GM12874 (cell line): ENCODE results near the gene KRT15.

Source experiments
- TF ChIP-seq, protein P1 (sequence below): IDR thresholded peaks from 2 replicates; pipeline ENCODE4 v1.5.1; 2011; ENCODE audit warnings: low read depth, mild to moderate bottlenecking, control low read depth, low read length, moderate library complexity; ENCODE audit not compliant: insufficient read depth

KRT15 gene

GRCh38 chr17:41505809-41506767 is 12.6 kb downstream of the KRT15 start:
- TF ChIP-seq, protein P1, sequence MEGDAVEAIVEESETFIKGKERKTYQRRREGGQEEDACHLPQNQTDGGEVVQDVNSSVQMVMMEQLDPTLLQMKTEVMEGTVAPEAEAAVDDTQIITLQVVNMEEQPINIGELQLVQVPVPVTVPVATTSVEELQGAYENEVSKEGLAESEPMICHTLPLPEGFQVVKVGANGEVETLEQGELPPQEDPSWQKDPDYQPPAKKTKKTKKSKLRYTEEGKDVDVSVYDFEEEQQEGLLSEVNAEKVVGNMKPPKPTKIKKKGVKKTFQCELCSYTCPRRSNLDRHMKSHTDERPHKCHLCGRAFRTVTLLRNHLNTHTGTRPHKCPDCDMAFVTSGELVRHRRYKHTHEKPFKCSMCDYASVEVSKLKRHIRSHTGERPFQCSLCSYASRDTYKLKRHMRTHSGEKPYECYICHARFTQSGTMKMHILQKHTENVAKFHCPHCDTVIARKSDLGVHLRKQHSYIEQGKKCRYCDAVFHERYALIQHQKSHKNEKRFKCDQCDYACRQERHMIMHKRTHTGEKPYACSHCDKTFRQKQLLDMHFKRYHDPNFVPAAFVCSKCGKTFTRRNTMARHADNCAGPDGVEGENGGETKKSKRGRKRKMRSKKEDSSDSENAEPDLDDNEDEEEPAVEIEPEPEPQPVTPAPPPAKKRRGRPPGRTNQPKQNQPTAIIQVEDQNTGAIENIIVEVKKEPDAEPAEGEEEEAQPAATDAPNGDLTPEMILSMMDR, result no peak

DNA sequence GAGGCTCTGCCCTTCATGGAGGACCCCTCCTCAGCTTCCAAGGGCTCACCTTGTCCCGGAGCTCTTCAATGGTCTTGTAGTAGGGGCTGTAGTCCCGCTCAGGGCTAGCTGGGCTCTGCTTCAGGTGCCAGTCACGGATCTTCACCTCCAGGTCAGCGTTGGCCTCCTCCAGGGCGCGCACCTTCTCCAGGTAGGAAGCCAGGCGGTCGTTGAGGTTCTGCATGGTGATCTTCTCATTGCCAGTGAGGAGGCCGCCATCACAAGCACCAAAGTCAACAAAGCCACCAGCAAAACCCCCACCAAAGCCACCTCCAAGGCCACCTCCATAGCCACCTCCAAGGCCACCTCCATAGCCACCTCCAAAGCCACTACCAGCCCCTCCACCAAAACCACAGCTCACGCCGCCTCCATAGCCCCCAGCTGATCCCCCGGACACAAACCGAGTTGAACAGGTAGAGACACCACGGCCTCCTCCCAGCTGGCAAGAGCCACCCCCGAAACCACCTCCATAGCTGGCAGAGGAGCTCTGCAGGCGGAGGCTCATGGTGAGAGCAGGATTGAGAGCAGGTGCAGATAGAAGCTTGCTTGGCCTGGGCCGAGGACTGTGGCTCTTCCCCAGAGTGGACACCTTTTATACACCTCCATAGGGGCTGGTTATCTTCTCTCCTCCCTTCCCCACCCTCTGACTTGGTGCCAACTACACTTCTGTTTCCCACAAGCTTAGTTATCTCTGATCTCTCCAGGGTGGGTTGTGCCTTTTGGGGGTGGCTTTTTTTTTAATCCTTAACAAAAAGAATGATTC is 13.5 kb downstream of the KRT15 start, which contains the start of gene KRT13:
TSS of gene KRT13 (minus strand) at position 606 of the 802 bp plus-strand sequence. CDS start at position 544, 62 bp downstream.
- TF ChIP-seq, protein P1, result no peak

- TF ChIP-seq, protein P1, result no peak
These were observed 14.3 kb downstream of the KRT15 start for GRCh38 chr17:41504246-41504977.

GRCh38 chr17:41503202-41503601 is 15.5 kb downstream of the KRT15 start:
- TF ChIP-seq, protein P1, result no peak

DNA sequence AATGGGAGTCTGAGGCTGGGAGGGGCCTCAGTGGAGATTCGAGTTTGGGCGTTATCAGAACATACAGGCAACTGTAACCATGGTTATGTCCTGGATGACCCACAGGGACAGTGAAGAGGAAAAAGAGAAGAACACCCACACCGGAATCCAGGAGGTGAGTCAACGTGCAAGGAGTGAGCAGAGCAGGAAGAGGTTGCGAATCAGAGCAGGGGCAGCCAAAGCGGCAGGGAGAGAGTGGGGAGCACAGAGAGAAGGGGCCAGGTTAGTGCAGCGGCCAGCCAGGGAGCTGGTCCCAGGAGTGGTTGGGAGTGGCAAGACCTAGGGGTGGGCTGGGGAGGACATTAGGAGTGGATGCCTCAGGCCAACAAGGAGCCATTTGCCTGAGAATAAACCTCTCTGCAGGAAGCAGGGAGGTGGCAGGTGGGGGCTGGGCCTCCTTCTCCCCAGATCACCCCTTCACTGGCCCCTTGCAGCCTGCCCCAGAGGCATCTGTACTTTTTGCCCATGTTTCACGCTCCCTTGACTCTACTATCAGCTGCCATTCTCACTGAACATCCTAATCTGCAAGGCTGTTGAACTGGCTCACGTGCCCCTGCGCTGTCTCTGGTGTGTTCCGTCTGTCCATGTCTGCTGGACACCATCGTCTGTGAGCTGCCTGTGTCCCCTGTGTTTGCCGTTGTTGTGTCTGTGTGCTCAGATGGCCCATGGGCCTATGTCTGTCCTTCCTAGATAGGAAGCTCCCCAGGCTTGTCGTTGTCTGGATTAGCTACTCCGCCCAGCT is 18.4 kb downstream of the KRT15 start:
- TF ChIP-seq, protein P1, result no peak

- TF ChIP-seq, protein P1, result no peak
These were observed 19.0 kb downstream of the KRT15 start for GRCh38 chr17:41499714-41500113.
